ENCODE data around the gene CCAR1.
"Not testable (repeated sequence)": the region's sequence is repeated elsewhere in the genome, so short reads cannot be mapped to it uniquely, and the experiment has no call there.

CCAR1 gene

DNA sequence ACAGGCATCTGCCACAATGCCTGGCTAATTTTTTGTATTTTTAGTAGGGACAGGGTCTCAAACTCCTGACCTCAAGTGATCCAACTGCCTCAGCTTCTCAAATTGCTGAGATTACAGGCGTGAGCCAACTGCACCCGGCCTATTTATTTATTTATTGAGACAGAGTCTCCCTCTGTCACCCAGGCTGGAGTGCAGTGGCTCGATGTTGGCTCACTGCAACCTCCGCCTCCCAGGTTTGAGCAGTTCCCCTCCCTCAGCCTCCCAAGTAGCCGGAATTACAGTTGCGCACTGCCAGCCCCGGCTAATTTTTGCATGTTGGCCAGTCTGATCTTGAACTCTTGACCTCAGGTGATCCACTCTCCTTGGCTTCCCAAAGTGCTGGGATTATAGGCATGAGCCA is 46.4 kb downstream of the CCAR1 start:
- not testable (repeated sequence) for DNase-seq

DNA sequence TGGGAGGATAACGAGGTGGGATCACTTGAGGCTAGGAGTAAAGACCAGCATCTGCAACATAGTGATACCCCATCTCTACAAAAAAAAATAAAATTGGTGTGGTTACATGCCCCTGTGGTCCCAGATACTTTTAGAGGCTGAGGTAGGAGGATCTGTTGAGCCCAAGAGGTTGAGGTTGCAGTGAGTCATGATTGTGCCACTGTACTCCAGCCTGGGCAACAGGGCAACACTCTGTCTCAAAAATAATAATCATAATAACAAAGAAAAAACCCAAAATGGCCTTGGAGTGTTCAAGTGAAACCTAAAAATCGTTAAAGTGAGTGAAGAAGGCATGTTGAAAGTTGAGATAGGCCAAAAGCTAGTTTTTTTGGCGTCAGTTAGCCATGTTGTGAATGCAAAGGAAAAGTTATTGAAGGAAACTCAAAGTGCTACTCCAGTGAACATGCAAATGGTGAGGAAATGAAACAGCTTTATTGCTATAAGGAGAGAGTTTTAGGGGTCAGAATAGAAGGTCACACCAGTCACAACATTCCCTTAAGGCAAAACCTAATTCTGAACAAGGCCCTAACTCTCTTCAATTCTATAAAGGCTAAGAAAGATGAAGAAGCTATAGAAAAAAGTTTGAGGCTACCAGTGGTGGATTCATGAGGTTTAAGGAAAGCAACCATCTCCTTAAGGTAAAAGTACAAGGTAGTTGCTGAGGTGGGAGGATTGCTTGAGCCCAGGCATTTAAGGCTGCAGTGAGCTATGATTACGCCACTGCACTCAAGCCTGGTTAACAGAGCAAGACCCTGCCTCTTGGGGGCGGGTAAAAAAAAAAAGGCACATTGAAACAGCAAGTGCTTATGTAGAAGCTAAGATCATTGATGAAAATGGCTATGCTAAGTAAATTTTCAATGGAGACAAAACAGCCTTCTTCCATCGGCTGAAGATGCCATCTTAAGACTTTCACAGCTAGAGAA is 60.9 kb downstream of the CCAR1 start:
- no peak for DNase-seq

DNA sequence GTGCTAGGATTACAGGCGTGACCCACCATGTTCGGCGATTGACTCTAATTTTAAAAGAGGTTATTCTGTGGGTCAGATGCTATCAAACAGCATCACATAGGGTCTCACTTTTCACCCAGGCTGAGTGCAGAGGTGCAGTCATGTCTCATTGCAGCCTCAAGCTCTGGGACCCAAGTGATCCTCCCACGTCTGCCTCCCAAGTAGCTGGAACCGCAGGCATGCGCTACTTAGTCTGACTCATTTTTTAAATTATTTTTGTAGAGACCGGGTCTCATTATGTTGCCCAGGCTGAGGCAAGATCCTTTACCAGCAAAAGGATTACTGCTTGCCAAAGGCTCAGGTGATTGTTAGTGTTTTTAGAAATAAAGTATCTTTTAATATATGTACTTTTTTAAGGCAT is 63.4 kb downstream of the CCAR1 start:
- DNase-seq, result no peak

DNA sequence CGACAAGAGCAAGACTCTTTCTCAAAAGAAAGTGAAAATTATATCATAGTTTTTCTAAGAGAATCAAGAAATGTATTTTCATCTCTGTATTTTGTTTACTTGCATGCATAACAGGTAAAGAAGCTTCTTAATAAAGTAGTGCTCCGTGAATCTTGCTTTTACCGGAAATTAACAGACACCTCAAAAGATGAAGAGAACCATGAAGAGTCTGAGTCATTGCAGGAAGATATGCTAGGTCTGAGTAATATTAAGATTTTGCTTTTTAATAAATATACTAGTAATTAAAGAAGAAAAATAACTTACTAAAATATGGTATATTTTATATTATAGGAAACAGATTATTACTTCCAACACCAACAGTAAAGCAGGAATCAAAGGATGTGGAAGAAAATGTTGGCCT is 66.8 kb downstream of the CCAR1 start:
- no peak for DNase-seq

DNA sequence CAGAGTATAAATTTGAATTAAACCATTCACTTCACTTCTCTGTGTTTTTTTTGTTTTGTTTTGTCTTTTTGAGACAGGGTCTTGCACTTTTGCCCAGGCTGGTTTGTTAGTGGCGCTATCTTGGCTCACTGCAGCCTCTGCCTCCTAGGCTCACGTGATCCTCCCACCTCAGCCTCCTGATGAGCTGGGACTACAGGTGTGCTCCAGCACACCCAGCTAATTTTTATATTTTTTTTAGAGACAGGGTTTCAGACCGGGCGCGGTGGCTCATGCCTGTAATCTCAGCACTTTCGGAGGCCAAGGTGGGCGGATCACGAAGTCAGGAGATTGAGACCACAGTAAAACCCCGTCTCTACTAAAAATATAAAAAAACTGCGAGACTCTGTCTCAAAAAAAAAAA is 69.4 kb downstream of the CCAR1 start:
- no peak for DNase-seq

DNA sequence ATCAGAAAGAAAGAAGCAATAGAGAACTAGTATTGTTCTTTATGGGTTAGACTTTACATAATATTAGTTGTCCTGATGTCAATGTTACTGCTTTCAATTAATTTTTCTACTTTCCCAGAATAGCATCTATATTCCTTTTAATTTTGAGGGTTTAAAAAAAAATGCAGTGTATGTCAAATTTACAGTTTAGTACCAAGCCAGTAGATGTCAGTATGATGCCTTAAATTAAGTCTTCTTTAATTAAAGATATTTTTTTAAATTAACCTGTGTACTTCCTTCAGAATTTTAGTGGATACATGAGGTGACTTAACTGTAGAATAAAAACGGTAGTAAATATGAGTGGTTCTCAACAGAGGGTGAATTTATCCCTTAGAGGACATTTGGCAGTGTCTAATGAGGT is 71.1 kb downstream of the CCAR1 start:
- no peak for DNase-seq

DNA sequence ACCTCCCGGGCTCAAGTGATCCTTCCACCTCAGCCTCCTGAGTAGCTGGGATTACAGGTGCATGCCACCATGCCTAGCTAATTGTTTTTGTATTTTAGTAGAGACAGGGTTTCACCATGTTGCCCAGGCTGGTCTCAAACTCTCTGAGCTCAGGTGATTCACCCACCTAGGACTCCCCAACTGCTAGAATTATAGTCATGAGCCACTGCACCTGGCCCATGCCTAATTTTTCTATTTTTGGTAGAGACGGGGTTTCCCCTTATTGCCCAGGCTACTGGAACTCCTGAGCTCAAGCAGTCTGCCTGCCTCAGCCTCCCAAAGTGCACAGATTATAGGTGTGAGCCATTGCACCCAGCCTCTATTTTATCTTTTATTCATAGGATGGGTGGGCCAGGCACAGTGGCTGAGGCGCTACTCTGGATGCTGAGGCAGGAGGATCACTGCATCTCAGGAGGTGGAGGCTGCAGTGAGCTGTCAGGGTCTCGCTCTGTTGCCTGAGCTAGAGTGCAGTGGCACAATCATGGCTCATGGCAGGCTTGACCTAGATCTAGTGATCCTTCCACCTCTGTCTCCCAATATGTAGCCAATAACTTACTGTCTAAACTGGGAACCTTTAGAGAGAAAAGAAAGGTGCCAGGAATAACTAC is 75.0 kb downstream of the CCAR1 start:
- no peak for DNase-seq

DNA sequence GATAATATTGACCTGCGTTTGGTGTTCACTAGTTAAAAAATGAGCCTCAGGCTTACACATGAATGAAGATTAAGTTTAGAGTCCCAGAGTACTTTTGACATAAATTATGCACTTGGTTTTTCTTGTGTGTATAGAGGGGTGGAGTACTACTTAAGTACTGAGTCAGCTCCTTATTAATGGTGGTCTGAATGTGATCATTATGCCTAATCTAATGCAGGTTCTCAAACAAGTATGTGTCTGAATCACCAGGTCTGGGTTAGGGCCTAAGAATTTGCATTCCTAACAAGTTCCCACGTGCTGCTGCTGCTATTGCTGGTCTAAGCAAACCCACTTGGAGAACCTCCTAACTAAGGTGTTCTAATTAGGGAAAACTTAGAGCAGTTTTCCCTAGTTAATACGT is 75.6 kb downstream of the CCAR1 start:
- DNase-seq, result no peak

DNA sequence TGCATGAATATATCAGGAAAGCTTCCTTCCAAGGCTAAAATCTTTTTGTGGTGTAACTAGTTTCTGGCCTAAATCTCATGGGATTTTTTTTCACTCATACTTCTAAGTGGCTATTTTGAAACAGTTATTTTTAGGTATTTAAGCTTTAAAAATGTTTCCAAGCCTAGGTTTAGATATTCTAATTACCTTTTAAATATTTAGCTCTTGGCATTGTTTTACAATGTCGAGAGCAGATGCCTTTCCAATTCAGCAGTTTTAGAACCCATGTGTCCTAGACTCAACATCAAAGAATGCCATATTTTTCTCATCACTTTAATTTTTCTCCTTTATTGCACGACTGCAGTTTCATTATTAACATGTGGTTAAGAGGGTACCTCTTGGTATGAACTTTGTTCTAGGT is 79.2 kb downstream of the CCAR1 start:
- no peak for DNase-seq

DNA sequence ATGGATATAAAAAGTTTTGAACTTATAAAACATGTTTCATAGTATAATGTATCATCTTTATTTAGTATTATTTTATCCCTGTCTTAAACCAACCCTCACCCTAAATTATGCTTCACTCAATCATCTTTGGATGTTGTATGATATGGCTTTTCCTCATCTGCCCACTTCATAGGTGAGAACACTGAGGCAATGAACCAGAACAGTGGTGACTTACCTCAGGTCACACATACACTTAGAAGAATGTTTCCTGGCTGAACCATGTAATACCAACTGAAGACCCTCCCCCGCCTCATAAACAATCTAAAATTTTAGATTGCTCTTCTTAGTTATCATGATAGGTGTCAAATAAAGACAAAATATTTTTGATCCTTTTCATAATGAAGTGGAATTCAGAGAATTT is 83.7 kb downstream of the CCAR1 start:
- DNase-seq, result no peak

DNA sequence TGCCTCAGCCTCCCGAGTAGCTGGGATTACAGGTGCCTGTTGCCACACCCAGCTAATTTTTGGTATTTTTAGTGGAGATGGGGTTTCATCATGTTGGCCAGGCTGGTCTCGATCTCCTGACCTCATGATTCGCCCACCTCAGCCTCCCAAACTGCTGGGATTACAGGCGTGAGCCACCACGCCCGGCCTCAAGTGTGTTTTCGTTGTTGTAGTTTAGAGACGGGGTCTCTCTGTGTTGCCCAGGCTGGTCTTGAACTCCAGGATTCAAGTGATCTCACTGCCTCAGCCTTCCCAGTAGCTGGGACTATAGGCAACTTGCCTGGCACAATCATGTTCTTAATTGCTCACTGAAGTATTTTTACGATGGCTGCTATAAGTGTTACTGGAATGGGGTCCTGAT is 89.8 kb downstream of the CCAR1 start:
- not testable (repeated sequence) for DNase-seq

DNA sequence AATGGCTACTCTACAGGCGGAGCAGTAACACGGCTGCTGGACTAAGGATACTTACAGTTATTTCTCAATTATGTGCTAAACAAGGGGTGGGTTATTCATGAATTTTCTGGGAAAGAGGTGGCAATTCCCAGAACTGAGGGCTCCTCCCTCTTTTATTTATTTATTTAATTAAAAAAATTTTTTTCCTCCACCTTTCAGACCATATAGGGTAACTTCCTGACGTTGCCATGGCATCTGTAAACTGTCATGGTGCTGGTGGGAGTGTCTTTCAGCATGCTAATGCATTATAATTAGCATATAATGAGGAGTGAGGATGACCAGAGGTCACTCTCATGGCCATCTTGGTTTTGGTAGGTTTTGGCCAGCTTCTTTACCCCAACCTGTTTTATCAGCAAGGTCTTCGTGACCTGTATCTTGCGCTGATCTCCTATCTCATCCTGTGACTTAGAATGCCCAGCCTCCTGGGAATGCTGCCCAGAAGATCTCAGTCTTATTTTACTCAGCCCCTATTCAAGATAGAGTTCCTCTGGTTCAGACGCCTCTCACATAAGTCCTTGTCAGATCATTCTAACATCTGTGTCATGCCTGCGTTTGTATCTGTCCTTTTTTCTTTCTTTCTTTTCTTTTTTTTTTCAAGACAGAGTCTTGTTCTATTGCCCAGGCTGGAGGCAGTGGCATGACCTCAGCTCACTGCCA is 90.4 kb downstream of the CCAR1 start:
- DNase-seq, result no peak

DNA sequence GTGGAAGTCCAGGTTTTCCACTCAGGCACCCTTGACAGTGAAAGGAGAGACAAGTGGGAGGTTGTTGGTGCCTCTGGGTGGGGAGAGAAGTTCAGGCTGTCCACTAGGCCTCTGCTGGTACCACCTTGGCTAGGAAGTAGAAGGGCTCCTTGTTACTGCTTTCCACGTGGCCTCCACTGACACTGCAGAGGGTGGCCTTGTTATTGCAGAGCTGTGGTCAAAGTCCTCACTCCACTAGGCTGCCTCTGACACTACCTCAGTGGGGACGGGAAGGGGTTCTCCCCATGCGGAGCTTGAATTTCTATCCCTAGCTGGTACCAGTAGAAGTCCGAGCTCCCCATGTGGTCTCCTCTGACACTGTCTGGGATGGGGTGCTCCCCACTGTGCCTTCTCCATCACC is 91.4 kb downstream of the CCAR1 start:
- no peak for DNase-seq

DNA sequence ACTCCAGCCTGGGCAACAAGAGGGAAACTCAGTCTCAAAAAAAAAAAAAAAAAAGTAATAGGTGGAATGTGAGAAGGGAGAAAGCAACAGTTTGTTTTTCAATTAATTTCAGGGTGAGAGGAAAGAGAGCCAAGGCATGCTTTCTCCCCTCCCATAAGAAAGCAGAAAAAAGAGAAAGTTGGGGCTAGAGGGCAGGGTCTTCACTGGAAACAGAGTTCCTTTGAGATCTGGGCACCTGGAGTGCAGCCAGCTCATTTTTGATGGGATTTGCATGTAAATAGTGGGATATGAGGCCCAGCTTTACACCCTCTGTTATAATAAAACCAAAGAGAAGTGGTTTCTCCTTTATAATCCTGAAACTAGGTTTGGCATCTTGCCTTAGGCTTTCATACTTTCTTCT is 92.5 kb downstream of the CCAR1 start:
- DNase-seq, result no peak

DNA sequence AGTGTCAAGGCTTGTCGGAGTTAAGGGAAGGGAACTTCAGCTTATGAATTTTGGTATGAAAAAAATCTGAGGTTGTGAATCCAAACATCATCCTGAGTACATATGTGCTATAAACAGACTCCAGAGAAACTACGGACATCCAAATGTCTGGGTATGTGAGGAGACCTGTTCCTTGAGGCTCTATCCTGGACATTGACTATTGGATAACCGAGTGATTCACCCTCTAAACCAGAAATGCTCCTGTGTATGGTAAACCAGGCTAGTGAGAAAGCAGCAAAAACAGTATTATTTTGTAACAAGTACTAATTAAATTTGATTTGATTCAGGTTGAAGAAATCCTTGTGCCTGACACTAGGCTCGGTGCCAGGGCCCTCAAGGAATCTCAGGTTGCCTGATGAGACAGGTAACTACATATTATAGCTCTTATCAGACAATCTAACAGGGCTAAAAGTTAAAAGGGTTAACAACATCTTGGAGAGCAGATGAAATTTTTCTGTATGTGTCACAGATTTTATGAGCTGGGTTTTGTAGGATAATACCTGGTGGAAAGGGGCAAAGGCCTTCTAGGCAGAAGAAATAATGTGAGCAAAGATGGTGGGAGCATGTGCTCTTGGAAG is 95.9 kb downstream of the CCAR1 start:
- no peak for DNase-seq

DNA sequence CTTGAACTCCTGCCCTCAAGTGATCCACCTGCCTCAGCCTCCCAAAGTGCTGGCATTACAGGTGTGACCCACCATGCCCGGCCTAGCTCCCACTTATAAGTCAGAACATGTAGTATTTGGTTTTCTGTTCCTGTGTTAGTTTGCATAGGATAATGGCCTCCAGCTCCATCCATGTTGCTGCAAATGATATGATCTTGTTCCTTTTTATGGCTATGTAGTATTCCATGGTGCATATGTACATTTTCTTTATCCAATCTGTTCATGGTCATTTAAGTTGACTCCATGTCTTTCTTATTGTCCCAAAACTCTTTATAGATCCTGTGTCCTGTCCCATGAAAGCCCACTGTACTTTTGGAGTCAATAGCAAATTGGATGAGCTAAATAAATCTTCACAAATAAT is 99.3 kb downstream of the CCAR1 start:
- DNase-seq, result not testable (repeated sequence)

DNA sequence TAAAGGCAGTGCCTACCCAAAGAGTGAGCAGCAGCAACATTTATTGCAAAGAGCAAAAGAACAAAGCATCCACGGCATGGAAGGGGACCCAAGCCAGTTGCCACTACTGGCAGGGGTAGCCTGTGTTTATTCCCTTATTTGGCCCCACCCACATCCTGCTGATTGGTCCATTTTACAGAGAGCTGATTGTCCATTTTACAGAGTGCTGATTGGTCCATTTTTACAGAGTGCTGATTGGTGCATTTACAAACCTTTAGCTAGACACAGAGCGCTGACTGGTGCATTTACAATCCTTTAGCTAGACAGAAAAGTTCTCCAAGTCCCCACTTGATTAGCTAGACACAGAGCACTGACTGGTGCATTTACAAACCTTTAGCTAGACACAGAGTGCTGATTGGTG is 101.6 kb downstream of the CCAR1 start:
- not testable (repeated sequence) for DNase-seq

DNA sequence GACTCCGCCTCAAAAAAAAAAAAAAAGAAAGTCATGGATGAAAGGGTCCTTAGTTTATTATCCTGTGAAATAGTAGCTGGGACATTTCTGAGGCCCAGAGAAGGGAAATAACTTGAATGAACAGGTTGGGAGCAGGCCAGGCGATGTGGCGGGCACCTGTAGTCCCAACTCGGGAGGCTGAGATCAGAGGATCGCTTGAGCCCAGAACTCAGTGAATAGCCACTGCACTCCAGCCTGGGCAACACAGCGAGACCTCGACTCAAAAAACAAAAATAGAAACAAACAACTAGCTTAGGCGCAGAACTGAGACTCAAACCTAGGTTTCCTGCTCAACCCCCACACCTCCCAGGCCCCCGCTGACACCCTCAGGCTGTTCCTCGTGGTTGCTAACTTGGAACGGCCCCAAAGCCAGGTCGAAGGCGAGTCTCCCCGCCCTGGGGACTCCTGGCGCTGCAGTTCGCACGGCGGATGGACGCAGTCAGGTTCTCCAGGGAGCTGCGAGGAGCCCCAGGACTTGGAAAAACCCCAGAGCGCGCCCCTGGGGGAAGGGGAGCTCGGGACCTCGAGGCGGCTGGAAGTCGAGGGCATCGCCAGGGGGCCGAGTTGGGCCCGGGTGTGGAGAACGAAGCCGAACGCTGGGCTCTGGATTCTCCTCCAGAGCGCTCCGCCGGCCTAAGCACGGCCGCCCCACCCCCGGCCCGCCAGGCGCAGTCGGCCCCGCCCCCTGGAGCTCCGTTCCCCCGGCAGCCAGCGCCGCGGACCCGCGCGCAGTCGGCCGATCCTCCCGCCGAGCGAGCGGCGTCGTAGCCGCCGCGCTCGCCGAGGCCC is 105.9 kb downstream of the CCAR1 start, which contains the start of gene STOX1:
TSS of gene STOX1 (plus strand) at position 768 of the 828 bp plus-strand sequence. CDS start 93 bp downstream, outside the sequence.
- no peak for DNase-seq

DNA sequence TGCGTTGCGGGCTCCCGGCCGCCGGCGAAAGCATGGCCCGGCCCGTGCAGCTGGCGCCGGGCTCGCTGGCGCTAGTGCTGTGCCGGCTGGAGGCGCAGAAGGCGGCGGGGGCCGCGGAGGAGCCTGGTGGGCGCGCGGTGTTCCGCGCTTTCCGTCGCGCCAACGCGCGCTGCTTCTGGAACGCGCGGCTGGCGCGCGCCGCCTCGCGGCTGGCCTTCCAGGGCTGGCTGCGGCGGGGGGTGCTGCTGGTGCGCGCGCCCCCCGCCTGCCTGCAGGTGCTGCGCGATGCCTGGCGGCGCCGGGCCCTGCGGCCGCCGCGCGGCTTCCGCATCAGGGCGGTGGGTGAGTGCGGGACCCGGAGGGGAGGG is 106.5 kb downstream of the CCAR1 start:
- DNase-seq, result not testable (repeated sequence)

DNA sequence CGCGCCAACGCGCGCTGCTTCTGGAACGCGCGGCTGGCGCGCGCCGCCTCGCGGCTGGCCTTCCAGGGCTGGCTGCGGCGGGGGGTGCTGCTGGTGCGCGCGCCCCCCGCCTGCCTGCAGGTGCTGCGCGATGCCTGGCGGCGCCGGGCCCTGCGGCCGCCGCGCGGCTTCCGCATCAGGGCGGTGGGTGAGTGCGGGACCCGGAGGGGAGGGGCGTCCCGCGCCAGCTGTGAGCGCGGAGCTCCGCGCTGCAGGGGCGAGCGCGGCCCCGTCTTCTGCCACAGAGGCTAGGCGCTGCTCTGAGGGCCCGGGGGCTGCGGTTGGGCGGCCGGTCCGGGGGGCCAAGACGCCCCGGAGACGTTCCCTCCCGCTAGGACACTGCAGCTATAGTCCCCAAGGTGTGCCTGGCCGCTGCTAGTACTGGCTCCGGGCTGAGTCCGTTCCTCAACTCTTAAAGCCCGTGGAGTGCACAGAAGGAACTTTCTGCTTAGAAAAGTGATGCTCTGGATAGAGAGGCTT is 107.1 kb downstream of the CCAR1 start:
- not testable (repeated sequence) for DNase-seq

DNA sequence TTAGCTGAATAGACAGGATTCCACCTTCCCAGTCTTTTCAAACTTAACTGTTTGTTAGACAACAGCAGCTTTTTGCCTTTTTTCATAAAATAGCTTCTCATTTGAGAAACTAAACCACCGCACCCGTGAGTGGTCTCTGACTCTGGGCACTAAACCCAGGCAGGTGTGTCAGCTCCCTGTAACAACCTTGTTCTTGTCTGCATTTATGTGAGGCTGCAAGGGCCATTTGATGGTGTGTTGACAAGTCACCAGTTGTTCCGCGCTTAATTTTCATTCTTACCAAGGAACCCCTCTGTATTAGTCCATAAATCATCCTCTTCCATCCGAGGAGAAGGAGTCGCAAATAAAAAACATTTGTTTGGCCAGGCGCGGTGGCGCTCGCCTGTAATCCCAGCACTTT is 107.8 kb downstream of the CCAR1 start:
- DNase-seq, result no peak

DNA sequence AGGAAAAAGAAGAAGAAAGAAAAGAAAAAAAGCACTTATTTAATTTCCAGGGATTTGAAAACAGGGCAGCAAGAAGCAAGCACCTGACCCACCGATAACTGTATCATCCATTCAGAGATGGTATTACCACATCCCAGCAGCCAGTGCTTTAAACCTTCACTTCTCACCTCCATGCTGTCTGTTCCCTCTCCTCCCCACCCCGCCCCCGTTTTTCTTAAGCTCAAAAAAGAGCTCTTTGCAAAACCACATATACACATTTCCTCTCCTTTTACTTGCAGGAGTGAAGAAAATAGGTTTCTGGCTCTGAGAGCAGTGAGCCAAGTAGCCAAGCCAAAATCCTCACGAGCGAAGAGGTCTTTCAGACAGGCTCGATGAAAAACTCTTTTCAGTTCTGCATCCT is 108.5 kb downstream of the CCAR1 start:
- no peak for DNase-seq
